GM12891 (cell line): ENCODE data around the gene PHRF1.

Source experiments
- POLR2A ChIP-seq: IDR thresholded peaks from 2 replicates; pipeline ENCODE4 v1.6.1; 2011; ENCODE audit warnings: low read depth, low read length, control low read depth
- POLR2AphosphoS5 ChIP-seq: IDR thresholded peaks from 2 replicates; pipeline ENCODE4 v1.6.1; 2011; ENCODE audit warnings: low read depth, low read length, control low read depth
- POU2F2 ChIP-seq: IDR thresholded peaks from 2 replicates; pipeline ENCODE4 v1.6.1; 2011; ENCODE audit warnings: low read depth, mild to moderate bottlenecking, control low read depth, low read length, moderate library complexity
- TAF1 ChIP-seq: IDR thresholded peaks from 2 replicates; pipeline ENCODE4 v1.6.1; 2011; ENCODE audit warnings: low read depth, low read length, control low read depth

GRCh38 chr11:610146-610801, 34.0 kb downstream of the PHRF1 start:
- TF ChIP-seq POLR2A (no peak), POLR2AphosphoS5 (no peak), TAF1 (no peak), POU2F2 (no peak)
